Esophagus muscularis mucosa (tissue), 4 donors: ENCODE results near the gene SLC15A1. TPM values are rescaled to one million over a fixed set of nuclear protein-coding genes. Genes with fewer than 3 reads are reported as not detected.

ENCODE experiments used
- DNase-seq: peaks from one replicate; pipeline ENCODE4 v3.0.0-alpha.2; 2017; ENCODE audit errors: extremely low spot score
- H3K27ac ChIP-seq, 4 donors: fragments of 200-600 bp; sonication (generic); replicated peaks in 1 of 4; 1 replicate in 3 of 4; 2 replicates in 1 of 4; pipeline ENCODE4 v1.5.1; 2016 to 2019; ENCODE audit warnings: mild to moderate bottlenecking in 1 of 4
- H3K27me3 ChIP-seq, 4 donors: fragments of 200-600 bp; sonication (generic); one replicate each; pipeline versions ENCODE4 v1.5.1 to v1.6.0; 2016 to 2019
- H3K36me3 ChIP-seq, 4 donors: fragments of 200-600 bp; sonication (generic); one replicate each; pipeline ENCODE4 v1.5.1; 2016 to 2019
- H3K4me1 ChIP-seq, 4 donors: fragments of 200-600 bp; sonication (generic); one replicate each; pipeline ENCODE4 v1.5.1; 2016 to 2019
- H3K4me3 ChIP-seq, 4 donors: fragments of 200-600 bp; sonication (generic); 1 replicate in 2 of 4; 2 replicates in 2 of 4; pipeline ENCODE4 v1.5.1; 2016 to 2019; ENCODE audit warnings: mild to moderate bottlenecking in 4 of 4, moderate library complexity in 1 of 4
- H3K9me3 ChIP-seq, 4 donors: fragments of 200-600 bp; sonication (generic); 1 replicate in 3 of 4; 2 replicates in 1 of 4; pipeline ENCODE4 v1.5.1; 2016 to 2019
- EP300 ChIP-seq: sonication (generic); formaldehyde crosslinking; IDR thresholded peaks from one replicate; pipeline ENCODE4 v1.6.1; 2017; ENCODE audit warnings: antibody characterized with exemption
- POLR2A ChIP-seq: fragments of 450-650 bp; IDR thresholded peaks from one replicate; pipeline ENCODE4 v1.6.1; 2017; ENCODE audit warnings: antibody characterized with exemption, moderate library complexity, mild to moderate bottlenecking, low read depth
- POLR2AphosphoS5 ChIP-seq, 2 donors: sonication (generic); formaldehyde crosslinking; IDR thresholded peaks; one replicate each; pipeline ENCODE4 v1.6.1; 2017; ENCODE audit warnings: antibody characterized with exemption in 2 of 2
- WGBS: methylation state at CpG from one replicate; pipeline ENCODE4 v1.1.5; 2018; 5-methylcytosine and 5-hydroxymethylcytosine counted together
- intact Hi-C: fragments of 100-400 bp; cut with DNase I; formaldehyde crosslinking; loops from one replicate; pipeline ENCODE4 v1.15.1; 2023
- total RNA-seq, 4 donors: library from RNA; depleted of rRNA; stranded (reverse); fragments of >200 nt; gene quantifications; one replicate each; pipeline versions ENCODE4 v1.1.0 to v1.2.1, GENCODE V29; 2016
- TF ChIP-seq, protein P1 (sequence below), 3 experiments: fragments of 200-600 bp in 2 of 3; fragments of 450-650 bp in 1 of 3; sonication (generic) in 2 of 3; IDR thresholded peaks; one replicate each; pipeline ENCODE4 v1.5.1; 2017 to 2019; ENCODE audit warnings: antibody characterized with exemption in 3 of 3, mild to moderate bottlenecking in 2 of 3, moderate library complexity in 1 of 3

The SLC15A1 gene
- total RNA-seq, 4 donors from 2014 or later: not detected

DNA sequence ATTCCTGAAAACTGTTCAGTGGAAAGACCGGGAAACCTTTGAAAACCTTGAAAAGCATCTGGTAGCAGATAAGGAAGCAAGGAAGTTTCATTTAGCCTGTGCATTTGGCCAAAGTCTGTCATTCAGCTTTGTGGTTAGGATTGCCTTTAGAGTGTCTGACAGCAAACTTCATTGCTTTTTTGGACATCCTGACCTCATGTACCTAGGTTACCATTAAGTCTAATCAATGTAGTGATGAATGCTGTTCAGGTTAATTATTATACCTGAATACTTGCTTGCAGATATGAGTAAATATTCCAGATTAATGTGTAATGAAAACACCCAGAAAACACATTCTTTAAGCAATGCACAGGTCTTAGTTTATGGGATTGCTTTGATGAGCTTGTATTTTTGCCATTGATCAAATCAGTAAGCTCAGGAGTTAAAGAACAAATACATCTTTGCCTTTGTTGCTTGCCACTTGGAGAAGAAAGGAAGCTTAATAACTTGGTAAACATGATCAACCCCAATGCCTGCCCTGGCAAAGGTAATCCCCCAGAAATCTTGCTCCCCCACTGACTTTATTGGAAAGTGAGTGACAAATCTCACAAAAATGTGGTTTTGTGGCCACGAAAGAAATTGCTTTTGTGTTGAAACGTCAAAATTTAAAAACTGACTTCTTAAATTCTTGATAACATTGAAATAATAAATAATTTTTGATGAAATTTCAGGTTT, 87.4 kb downstream of the SLC15A1 start:
- no peak overlapping the region for H3K27ac ChIP-seq
- WGBS: 66% methylated on average over 3 of the region's 3 CpGs
- intact Hi-C loops: no loop called here

DNA sequence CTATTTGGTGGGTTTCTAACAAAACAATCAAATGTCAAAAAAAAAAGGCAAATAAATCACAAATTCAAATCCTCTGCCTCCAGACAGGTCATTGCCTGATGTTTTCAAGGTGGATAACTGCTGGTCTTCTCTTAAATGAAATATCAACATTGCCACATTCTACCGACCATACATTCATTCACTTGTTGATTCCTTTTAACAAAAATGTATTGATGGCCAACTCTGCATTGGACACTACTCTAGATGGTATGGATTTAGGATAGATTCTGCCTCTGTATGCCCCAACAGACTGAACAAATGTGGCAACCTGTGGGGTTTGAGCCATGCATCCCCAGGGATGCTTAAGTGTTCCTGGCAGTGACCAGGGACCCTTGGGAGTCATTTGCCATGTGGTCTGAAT, 88.0 kb downstream of the SLC15A1 start:
- Histone ChIP-seq H3K27ac (no peak overlapping the region), H3K27me3 (no peaks in the 10 kb centered on the region), H3K9me3 (no peaks in the 10 kb centered on the region), H3K4me3 (no peak overlapping the region), H3K4me1 (no peaks in the 10 kb centered on the region), H3K36me3 (no peaks in the 10 kb centered on the region)
- 89% methylated on average over 1 of the region's 1 CpG for WGBS
- intact Hi-C loops: no loop called here
- DNase-seq: no peak
- TF ChIP-seq POLR2A (no peak), POLR2AphosphoS5 (IDR thresholded peaks at IDR 0.05) (no peak), EP300 (no peak)
- TF ChIP-seq, protein P1, sequence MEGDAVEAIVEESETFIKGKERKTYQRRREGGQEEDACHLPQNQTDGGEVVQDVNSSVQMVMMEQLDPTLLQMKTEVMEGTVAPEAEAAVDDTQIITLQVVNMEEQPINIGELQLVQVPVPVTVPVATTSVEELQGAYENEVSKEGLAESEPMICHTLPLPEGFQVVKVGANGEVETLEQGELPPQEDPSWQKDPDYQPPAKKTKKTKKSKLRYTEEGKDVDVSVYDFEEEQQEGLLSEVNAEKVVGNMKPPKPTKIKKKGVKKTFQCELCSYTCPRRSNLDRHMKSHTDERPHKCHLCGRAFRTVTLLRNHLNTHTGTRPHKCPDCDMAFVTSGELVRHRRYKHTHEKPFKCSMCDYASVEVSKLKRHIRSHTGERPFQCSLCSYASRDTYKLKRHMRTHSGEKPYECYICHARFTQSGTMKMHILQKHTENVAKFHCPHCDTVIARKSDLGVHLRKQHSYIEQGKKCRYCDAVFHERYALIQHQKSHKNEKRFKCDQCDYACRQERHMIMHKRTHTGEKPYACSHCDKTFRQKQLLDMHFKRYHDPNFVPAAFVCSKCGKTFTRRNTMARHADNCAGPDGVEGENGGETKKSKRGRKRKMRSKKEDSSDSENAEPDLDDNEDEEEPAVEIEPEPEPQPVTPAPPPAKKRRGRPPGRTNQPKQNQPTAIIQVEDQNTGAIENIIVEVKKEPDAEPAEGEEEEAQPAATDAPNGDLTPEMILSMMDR (IDR thresholded peaks at IDR 0.05): no peak

More for the DNA sequence above, 87.4 kb downstream of the SLC15A1 start:
- no peak for DNase-seq
- Histone ChIP-seq H3K4me3 (no peak overlapping the region), H3K27me3 (no peaks in the 10 kb centered on the region), H3K36me3 (no peaks in the 10 kb centered on the region), H3K4me1 (no peaks in the 10 kb centered on the region), H3K9me3 (no peaks in the 10 kb centered on the region)
- TF ChIP-seq, protein P1 (IDR thresholded peaks at IDR 0.05): no peak
- TF ChIP-seq POLR2AphosphoS5 (IDR thresholded peaks at IDR 0.05) (no peak), EP300 (no peak)

DNA sequence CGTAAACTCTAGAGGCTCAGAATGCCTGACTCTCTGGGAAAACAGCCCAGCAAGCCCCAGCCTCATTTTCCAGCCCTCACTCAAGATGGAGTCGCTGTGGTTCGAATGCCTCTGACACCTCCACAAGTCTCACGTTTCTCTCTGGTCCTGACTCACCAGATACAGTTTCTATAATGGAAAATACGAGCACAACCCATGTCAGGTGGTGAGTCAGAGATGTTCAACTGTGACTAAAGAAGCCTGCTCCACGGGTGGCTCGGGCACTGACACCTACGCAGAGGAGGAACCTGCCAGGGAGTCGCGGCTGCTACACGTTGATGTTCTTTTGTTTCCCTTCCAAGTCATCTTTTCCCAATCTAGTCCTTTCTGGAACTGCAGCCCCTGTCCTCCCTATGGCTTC, 88.4 kb downstream of the SLC15A1 start:
- 50% methylated on average over 11 of the region's 11 CpGs for WGBS
- Histone ChIP-seq H3K9me3 (no peaks in the 10 kb centered on the region), H3K27ac (no peak overlapping the region), H3K4me1 (no peaks in the 10 kb centered on the region), H3K27me3 (no peaks in the 10 kb centered on the region), H3K36me3 (no peaks in the 10 kb centered on the region), H3K4me3 (no peak overlapping the region)
- TF ChIP-seq EP300 (no peak), POLR2A (no peak), POLR2AphosphoS5 (IDR thresholded peaks at IDR 0.05) (no peak)
- TF ChIP-seq, protein P1 (IDR thresholded peaks at IDR 0.05): no peak
- intact Hi-C loops: no loop called here
- no peak for DNase-seq

DNA sequence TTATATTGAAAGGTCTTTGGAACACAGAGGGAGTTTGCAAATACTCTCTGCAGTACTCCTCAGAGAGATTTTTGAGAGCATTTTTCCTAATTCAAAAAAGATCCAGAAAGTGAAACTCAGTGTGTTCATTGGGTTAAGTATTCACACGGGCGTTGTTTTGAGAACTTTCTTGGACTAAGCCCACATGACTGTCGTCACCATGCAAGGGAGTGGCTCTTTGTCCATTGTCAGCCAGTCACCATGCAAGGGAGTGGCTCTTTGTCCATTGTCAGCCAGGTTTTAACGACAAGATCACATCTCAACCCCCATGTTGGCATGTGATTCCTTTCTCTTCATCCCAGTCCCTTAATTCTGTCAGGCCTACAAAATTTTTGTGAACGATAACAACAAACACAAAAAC, 94.3 kb downstream of the SLC15A1 start:
- TF ChIP-seq, protein P1 (IDR thresholded peaks at IDR 0.05): no peak
- 66% methylated on average over 5 of the region's 5 CpGs for WGBS
- DNase-seq: no peak
- Histone ChIP-seq H3K27ac (no peak overlapping the region), H3K9me3 (no peaks in the 10 kb centered on the region), H3K36me3 (no peaks in the 10 kb centered on the region), H3K4me1 (peaks cover 2 to 7% (median 5%) of the 10 kb centered on the region in 4 donors), H3K27me3 (no peaks in the 10 kb centered on the region), H3K4me3 (no peak overlapping the region)
- intact Hi-C loops: no loop called here

DNA sequence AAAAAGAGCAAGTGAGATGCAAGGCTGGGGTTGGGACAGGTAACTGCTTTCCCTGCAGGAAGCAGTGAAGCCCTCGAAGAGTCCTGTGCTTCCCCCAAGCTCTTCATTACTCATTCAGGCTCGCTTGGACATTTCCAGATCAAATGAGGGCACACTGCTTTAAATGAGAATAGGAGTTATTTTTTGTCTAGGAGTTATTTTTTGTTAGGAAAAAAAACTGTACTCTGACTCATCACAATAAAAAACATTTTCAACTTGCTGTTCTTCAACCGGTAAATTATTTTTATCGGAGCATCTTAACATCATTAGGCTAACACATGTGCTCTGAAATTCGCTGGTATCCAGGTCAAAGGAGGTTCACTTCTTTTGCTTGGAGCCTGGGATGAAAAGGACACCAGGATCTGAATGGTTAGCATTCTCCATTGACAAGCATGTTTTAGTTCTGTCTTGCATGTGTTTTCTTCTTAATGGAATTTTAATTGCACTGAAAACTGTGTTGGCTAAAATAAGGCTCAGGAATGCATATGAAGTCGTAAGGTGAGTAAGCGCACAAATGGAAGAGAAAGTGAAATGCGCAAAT, 94.9 kb downstream of the SLC15A1 start:
- no peak for TF ChIP-seq POLR2A
- TF ChIP-seq, protein P1 (IDR thresholded peaks at IDR 0.05): no peak
- no peak for TF ChIP-seq EP300
- no peak for TF ChIP-seq POLR2AphosphoS5 (IDR thresholded peaks at IDR 0.05)
- 85% methylated on average over 8 of the region's 8 CpGs for WGBS
- H3K27me3 ChIP-seq: no peaks in the 10 kb centered on the region
- no peaks in the 10 kb centered on the region for H3K36me3 ChIP-seq
- no peaks in the 10 kb centered on the region for H3K9me3 ChIP-seq
- H3K4me1 ChIP-seq: peaks cover 2 to 8% (median 7%) of the 10 kb centered on the region in 4 donors
- intact Hi-C loops: no loop called here
- H3K4me3 ChIP-seq: no peak overlapping the region
- DNase-seq: no peak
- H3K27ac ChIP-seq: no peak overlapping the region
